SK-N-MC (cell line): ENCODE results near the gene HPF1.

Experiments used
- EZH2 ChIP-seq: fragments of 200-600 bp; sonication (generic); IDR thresholded peaks from one replicate; pipeline ENCODE4 v1.6.1; 2017; ENCODE audit warnings: antibody characterized with exemption
- FOXP2 ChIP-seq: optimal IDR thresholded peaks from 2 replicates; pipeline ENCODE3; 2011; ENCODE audit warnings: mild to moderate bottlenecking, moderate library complexity; ENCODE audit not compliant: insufficient read depth; ENCODE audit errors: extremely low read length, control extremely low read depth
- POLR2AphosphoS5 ChIP-seq: IDR thresholded peaks from 2 replicates; pipeline ENCODE4 v1.6.1; 2012; ENCODE audit warnings: mild to moderate bottlenecking, low read depth, low read length, borderline replicate concordance

GRCh38 chr4:169745291-169745690 is 12.5 kb downstream of the HPF1 start:
- TF ChIP-seq POLR2AphosphoS5 (no peak), EZH2 (no peak), FOXP2 (no peak)
